Activated T-cell treated with anti-CD3 and anti-CD28 coated beads, Interleukin-2, amount 50 U/mL, for 4 hours (primary cell): ENCODE results near the gene USP40. TPM values are rescaled to one million over a fixed set of nuclear protein-coding genes. Genes with fewer than 3 reads are reported as not detected.

Experiments
- ATAC-seq, 2 donors: fragments of 200-7000 bp; cut with Tn5 transposase; one replicate each; pipeline ENCODE4 v1.10.0; 2021
- DNase-seq: peaks from one replicate; pipeline ENCODE4 v3.0.0-alpha.2; 2020
- H3K27me3 Mint-ChIP-seq: one replicate; pipeline ENCODE4 v1.8.0; 2021; ENCODE audit warnings: low read depth, mixed read lengths
- H3K36me3 Mint-ChIP-seq: one replicate; pipeline ENCODE4 v1.8.0; 2022; ENCODE audit warnings: mixed read lengths; ENCODE audit not compliant: insufficient read depth
- H3K4me1 Mint-ChIP-seq: one replicate; pipeline ENCODE4 v1.8.0; 2021; ENCODE audit warnings: low read depth, mixed read lengths
- H3K4me3 Mint-ChIP-seq: one replicate; pipeline ENCODE4 v1.8.0; 2021; ENCODE audit warnings: mild to moderate bottlenecking, moderate library complexity, mixed read lengths
- H3K9me3 Mint-ChIP-seq: one replicate; pipeline ENCODE4 v1.8.0; 2021; ENCODE audit warnings: mixed read lengths
- total RNA-seq, 3 donors: library from RNA; stranded (reverse); gene quantifications; one replicate each; pipeline ENCODE4 v1.2.1, GENCODE V29; 2021

Gene USP40
- total RNA-seq, 3 donors from 2014 or later: 10.8 to 12.5 (median 11.5) TPM

DNA sequence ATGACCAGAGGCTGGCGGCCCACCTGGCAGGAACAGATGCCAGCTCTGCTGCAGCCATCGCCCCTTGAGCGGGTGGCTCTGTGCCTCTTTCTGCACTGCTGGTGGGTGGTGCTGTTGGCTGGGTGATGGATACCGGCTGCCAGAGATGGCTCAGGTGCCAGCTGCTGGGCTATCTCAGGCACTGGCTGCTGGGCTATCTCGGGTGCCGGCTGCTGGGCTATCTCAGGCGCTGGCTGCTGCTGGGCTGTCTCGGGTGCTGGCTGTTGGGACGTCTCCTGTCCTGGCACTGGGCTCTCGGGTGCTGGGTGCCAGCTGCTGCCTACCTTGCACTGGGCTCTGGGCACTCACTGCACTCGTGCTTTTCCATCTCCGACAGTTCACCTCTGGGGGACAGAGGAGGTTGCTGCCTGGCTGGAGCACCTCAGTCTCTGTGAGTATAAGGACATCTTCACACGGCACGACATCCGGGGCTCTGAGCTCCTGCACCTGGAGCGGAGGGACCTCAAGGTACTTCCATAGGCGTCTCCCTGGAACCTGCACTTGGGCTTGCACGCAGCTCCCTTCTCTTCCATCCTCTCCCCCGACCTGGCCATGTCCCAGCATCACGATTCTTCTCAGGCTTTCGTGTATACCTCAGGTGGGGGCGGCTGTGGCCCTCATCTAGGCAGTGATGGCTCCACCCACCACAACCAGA is 98.4 kb downstream of the USP40 start:
- ATAC-seq: no peak
- no peaks in the 10 kb centered on the region for H3K27me3 Mint-ChIP-seq
- DNase-seq: no peak
- peaks cover 59% of the 10 kb centered on the region for H3K36me3 Mint-ChIP-seq
- no peaks in the 10 kb centered on the region for H3K9me3 Mint-ChIP-seq
- no peak overlapping the region for H3K4me3 Mint-ChIP-seq
- no peaks in the 10 kb centered on the region for H3K4me1 Mint-ChIP-seq

DNA sequence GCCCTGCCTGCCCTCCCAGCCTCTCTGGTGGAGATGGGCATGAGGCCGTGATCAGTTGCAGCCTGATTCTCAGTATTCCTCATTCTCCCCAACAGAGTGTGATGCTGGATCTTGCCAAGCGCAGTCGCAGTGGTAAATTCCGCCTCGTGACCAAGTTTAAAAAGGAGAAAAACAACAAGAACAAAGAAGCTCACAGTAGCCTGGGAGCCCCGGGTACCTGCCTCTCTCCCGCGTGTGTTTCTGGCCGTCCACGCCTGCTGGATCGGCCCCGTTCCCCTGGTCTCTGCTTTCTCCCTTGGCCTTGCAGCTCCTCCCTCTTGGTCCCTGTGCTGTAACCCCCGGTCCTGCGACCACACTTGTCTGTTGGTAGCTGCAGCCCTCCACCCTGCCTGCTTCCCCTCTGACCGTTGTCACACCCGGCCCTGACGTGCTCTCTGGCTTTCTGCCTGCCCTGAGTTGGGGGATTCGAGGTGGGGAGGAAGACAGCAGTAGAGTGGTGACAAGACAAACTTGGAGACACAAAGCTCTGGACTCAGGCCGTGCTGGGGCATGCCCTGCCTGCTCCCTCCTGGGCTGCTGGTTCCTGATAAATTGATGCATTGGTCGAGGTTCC is 99.5 kb downstream of the USP40 start:
- no peak overlapping the region for H3K4me3 Mint-ChIP-seq
- H3K9me3 Mint-ChIP-seq: no peaks in the 10 kb centered on the region
- no peaks in the 10 kb centered on the region for H3K4me1 Mint-ChIP-seq
- ATAC-seq (no peak), DNase-seq (no peak)
- peaks cover 52% of the 10 kb centered on the region for H3K36me3 Mint-ChIP-seq
- H3K27me3 Mint-ChIP-seq: no peaks in the 10 kb centered on the region

DNA sequence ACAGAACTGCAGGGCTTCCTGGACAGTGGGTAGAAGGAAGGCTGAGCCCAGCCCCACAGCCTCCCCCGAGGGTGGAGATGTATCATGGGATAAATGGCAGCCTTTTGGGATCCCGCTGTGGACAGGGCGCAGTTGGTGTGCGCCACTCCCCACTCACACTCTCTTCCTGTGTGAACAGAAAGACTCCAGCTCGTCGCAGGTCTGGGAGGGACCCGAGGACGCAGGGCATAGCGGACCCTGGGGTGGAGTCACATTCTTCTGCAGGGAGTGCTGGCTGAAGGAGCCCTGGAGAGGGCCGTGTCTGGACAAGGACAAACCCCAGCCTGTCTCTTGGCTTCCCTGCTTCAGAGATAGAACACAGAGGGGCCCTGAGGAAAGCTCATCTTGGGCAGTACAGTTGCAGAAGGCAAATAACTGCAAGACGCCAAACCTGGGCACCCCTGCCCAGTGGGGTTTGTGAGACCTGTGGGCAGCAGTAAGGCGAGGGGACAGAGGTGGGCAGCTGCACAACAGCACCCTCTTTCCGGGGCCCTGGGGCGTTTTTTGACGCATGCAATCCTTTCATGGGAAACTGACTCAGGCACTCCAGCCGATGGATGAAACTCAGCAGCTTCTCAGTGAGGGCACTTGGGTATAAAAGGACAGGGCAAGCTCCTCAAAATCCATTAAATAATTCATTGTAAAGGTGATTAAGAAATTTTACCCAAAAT is 101.9 kb downstream of the USP40 start:
- Mint-ChIP-seq H3K4me3 (no peak overlapping the region), H3K4me1 (no peaks in the 10 kb centered on the region), H3K36me3 (peaks cover 48% of the 10 kb centered on the region), H3K27me3 (no peaks in the 10 kb centered on the region), H3K9me3 (no peaks in the 10 kb centered on the region)
- ATAC-seq (no peak), DNase-seq (no peak)

DNA sequence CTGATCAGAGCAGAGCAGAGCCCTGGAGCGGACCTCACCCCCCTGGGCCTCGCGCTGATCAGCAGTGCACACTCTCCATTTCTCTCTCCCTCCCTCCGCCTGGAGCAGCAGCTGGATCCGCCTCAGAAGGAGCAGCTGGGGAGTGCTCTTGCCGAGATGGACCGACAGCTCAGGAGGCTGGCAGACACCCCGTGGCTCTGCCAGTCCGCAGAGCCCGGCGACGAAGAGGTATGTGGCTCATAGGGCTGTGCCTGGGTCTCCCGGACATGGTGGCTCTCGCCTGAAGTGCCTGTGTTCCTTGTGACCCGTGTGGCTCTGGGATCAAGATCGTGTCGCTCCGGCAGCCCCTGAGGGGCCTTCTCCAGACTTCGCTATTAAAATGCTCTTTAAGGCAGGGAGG is 102.5 kb downstream of the USP40 start:
- H3K27me3 Mint-ChIP-seq: no peaks in the 10 kb centered on the region
- no peak overlapping the region for H3K4me3 Mint-ChIP-seq
- H3K36me3 Mint-ChIP-seq: peaks cover 47% of the 10 kb centered on the region
- no peaks in the 10 kb centered on the region for H3K4me1 Mint-ChIP-seq
- no peaks in the 10 kb centered on the region for H3K9me3 Mint-ChIP-seq
- DNase-seq: no peak
- ATAC-seq: no peak

DNA sequence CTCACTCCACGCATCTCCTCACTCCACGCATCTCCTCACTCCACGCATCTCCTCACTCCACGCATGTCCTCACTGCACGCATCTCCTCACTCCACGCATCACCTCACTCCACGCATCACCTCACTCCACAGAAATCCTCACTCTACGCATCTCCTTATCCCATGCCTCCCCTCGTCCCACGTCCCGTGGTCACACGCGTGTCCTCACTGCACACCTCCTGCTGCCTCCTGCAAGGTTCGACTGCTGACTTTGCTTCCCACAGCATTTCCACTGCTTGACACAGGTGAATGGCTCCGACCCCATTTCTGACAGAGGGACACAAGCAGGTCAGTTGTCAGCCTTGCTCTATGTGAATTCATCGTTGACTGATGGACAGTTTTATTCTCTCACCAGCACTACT is 103.0 kb downstream of the USP40 start:
- no peak for DNase-seq
- Mint-ChIP-seq H3K36me3 (peaks cover 46% of the 10 kb centered on the region), H3K9me3 (no peaks in the 10 kb centered on the region), H3K4me3 (no peak overlapping the region), H3K27me3 (no peaks in the 10 kb centered on the region), H3K4me1 (no peaks in the 10 kb centered on the region)
- no peak for ATAC-seq

DNA sequence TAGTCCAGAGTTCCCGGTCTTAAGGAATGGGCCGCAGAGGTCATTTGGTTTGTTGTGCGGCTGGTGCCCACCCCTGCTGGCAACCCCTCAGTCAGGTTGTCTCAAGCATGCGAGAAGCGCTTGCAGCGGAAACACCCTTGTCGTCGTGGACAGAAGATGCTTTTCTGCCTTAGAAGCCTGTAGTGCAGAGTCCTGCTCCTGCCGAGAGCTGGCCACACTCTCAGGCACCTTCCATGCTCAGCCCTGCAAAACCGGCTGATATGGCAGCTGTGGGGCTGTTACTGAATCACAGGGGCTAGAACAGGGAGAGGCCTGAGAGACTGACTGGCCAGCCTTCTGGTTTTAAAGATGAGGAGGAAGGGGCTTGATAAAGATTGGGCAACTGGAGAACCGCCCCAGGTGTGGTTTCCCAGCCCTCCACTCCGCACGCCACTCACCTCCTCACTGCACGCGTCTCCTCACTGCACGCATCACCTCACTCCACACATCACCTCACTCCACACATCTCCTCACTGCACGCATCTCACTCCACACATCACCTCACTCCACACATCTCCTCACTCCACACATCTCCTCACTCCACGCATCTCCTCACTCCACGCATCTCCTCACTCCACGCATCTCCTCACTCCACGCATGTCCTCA is 103.6 kb downstream of the USP40 start:
- H3K27me3 Mint-ChIP-seq: no peaks in the 10 kb centered on the region
- H3K9me3 Mint-ChIP-seq: no peaks in the 10 kb centered on the region
- no peaks in the 10 kb centered on the region for H3K4me1 Mint-ChIP-seq
- no peak for DNase-seq
- H3K4me3 Mint-ChIP-seq: no peak overlapping the region
- H3K36me3 Mint-ChIP-seq: peaks cover 42% of the 10 kb centered on the region
- ATAC-seq: no peak

DNA sequence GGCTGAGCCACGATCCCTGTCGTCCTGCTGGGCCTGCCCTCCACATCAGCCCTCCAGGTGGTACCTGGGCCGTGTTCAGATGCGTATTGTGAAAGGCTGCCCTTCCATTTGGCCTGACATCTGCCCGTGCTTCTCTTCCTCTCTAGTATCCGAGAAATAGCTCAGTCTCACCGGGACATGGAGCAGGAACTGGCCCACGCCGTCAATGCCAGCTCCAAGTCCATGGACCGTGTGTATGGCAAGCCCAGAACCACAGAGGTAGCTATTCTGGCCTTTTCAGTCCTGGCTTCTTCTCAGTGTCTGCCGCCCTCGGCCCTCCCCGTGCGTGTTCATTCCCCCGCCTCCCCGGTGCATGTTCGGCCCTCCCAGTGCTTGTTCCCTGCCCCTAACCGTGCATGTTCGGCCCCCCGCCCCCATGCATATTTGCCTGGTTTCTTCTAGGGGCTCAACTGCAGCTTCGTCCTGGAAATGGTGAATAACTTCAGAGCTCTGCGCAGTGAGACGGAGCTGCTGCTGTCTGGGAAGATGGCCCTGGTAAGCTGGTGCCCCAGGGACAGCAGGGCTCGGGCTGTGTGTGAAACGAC is 104.3 kb downstream of the USP40 start:
- no peak for ATAC-seq
- peaks cover 43% of the 10 kb centered on the region for H3K36me3 Mint-ChIP-seq
- DNase-seq: no peak
- no peaks in the 10 kb centered on the region for H3K9me3 Mint-ChIP-seq
- H3K27me3 Mint-ChIP-seq: no peaks in the 10 kb centered on the region
- no peaks in the 10 kb centered on the region for H3K4me1 Mint-ChIP-seq
- H3K4me3 Mint-ChIP-seq: no peak overlapping the region

DNA sequence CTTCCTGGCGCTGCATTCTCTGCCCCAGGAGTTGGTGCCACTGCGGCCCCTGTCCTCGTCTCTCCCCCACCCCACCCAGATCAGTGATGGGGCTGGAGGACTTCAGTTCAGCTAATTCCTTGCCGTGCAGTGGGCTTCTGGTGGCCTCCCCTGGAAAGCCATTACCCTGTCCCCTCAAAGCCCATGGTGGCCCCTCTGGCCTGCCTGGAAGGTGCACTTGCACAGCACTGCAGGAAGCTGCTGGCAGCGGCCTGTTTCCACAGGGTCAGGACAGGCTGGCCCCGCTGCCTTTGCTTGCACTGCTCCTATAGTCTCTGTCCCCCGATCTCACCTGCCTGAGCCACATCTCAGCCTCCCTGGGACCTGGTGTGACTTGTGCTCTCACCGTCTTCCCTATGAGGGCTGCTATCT is 105.1 kb downstream of the USP40 start:
- Mint-ChIP-seq H3K36me3 (peaks cover 42% of the 10 kb centered on the region), H3K9me3 (no peaks in the 10 kb centered on the region), H3K27me3 (no peaks in the 10 kb centered on the region), H3K4me1 (no peaks in the 10 kb centered on the region), H3K4me3 (no peak overlapping the region)
- peak in 1 of 2 donors; percentile 18 for ATAC-seq
- DNase-seq: no peak

DNA sequence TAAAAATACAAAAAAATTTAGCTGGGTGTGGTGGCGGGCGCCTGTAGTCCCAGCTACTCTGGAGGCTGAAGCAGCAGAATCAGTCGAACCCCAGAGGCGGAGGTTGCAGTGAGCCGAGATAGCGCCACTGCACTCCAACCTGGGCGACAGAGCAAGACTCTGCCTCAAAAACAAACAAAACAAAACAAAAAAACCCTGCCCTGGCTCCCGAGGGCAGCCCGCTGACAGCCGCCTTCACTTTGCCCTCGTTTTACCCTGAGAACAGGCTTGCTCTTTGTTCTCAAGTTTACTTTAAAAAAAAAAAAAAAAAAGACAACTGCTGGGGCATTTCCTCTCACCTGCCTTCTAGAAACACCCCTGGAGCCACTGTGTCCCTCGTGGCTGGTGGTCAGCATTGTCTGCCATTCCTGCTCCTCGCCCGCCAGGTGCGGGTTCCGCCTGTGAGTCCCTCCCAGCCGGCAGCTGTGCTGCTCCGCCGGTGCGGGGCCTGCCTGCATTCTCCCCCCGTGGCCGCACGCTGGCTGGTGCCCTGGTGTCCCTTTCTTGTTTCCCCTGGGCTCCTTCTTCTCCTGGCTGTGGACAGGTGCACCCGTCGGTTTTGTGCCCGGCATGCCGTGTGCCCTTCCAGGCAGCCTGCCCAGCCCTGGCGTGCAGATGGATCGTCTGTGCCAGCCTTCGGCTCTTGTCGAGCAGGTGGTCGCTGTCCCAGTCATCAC is 105.7 kb downstream of the USP40 start:
- H3K4me3 Mint-ChIP-seq: no peak overlapping the region
- DNase-seq: no peak

DNA sequence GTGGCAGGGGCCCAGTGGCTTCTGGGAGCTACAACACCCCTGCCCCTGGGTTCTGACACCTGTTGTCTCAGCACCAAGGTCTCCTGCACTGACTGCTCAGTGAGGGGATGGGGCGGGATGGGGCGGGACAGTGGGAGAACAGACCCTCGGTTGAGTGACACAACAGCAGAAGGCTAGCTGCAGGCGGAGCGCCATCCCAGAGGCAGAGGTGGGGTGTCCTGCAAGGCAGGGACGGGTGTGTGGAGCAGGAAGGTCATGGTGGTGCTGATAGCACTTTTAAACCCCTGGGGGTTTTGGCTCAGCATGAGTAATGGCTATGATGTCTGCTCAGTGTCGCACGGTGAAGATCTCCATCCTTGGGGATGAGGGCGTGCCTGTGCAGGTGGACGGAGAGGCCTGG is 107.2 kb downstream of the USP40 start:
- Mint-ChIP-seq H3K9me3 (no peaks in the 10 kb centered on the region), H3K4me3 (no peak overlapping the region), H3K27me3 (no peaks in the 10 kb centered on the region), H3K36me3 (peaks cover 41% of the 10 kb centered on the region), H3K4me1 (no peaks in the 10 kb centered on the region)
- ATAC-seq (no peak), DNase-seq (no peak)

More for the DNA sequence above, 105.7 kb downstream of the USP40 start:
- H3K9me3 Mint-ChIP-seq: no peaks in the 10 kb centered on the region
- peaks cover 37% of the 10 kb centered on the region for H3K36me3 Mint-ChIP-seq
- no peak for ATAC-seq
- no peaks in the 10 kb centered on the region for H3K27me3 Mint-ChIP-seq
- H3K4me1 Mint-ChIP-seq: no peaks in the 10 kb centered on the region

DNA sequence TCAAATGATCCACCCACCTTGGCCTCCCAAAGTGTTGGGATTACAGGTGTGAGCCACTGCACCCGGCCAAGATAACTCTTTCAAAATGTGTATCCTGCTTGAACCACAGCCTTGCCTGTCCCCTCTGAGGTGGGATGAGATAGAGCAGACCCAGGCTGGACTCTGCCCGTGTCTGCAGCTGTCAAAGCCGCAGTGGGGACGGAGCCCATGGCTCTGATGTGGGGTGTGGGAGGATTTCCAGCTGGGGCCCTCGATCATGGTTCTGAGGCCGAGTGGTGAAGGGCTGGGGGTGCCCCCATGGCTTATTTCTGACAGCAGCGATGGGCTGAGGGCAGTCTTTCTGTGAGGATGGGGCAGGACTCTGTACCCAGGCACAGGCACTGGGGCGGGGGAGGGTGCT is 107.8 kb downstream of the USP40 start:
- Mint-ChIP-seq H3K36me3 (peaks cover 40% of the 10 kb centered on the region), H3K4me1 (no peaks in the 10 kb centered on the region)

DNA sequence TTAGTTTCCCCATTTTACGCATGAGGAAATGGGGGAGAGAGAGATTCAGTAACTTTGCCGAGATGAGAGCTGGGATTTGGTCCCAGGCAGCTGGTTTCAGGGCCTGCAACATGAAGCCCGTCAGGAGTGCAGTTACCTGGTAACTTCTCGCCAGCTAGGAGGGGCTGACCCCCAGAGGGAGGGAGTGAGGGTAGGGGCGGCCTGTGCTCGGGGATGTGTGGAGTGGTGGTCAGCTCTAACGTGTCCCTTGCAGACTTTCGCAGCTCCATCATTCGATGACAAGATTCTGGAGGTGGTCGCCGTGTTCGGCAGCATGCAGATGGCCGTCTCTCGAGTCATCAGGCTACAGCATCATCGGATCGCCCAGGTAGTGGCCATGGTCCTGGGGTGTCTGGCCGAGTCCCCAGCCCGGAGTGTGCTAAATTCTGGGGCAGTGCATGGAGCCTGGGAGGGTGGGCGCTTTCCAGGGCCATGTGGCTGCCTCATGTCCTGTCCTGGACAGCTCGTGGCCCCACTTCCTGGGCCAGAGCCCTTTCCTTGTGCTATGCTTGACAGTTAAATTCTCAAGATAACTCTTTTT is 108.5 kb downstream of the USP40 start:
- Mint-ChIP-seq H3K36me3 (peaks cover 41% of the 10 kb centered on the region), H3K4me3 (no peak overlapping the region), H3K9me3 (no peaks in the 10 kb centered on the region), H3K4me1 (no peaks in the 10 kb centered on the region), H3K27me3 (no peaks in the 10 kb centered on the region)
- DNase-seq (no peak), ATAC-seq (no peak)

More for the DNA sequence above, 107.8 kb downstream of the USP40 start:
- Mint-ChIP-seq H3K27me3 (no peaks in the 10 kb centered on the region), H3K9me3 (no peaks in the 10 kb centered on the region), H3K4me3 (no peak overlapping the region)
- ATAC-seq: no peak
- DNase-seq: no peak

DNA sequence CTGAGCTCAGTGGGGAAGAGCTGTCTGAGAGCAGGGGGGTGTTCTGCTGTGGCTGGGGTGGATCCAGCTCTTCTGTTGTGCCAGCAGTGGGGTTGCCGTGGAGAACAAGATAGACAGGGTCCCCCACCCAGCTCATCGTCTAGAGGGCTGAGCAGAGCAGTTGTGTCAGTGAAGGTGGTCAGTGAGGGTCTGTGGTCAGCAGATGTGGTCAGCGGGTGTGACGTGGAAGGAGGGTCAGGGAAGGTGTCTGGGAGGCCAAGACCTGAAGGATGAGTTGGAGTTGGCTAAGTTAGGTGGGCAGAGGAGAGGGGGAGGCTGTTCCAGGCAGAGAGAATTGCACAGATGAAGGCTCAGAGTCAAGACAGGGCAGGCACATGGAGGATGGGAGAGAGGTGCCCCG is 109.2 kb downstream of the USP40 start:
- no peaks in the 10 kb centered on the region for H3K4me1 Mint-ChIP-seq
- DNase-seq: no peak
- no peak for ATAC-seq
- H3K27me3 Mint-ChIP-seq: no peaks in the 10 kb centered on the region
- H3K36me3 Mint-ChIP-seq: peaks cover 42% of the 10 kb centered on the region
- H3K9me3 Mint-ChIP-seq: no peaks in the 10 kb centered on the region
- no peak overlapping the region for H3K4me3 Mint-ChIP-seq
